ENCODE results near the gene OXNAD1. TPM values are rescaled to one million over a fixed set of nuclear protein-coding genes. Genes with fewer than 3 reads are reported as not detected.

The OXNAD1 gene
- total RNA-seq, 3 donors from 2014 or later = 13.1 to 22.8 (median 15.7) TPM

DNA sequence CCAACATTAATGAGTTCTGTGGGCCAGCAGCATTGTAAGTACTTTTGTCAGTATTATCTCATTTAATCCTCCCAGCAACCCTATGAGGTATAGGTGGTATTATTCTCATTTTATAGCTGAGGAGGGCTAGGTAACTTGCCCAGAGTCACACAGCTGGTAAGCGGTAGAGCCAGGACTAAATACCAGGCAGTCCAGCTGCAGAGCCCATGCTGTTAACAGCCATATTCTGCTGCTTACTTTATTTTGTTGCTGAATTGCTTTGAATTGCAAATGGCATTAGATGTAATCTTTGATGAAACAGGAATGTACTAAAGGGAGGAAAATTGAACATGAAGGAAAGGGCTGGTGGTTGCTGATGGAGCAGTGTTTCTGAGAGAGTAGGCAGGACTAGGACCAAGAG is 19.6 kb downstream of the OXNAD1 start:
- Histone ChIP-seq H3K27ac (no peak overlapping the region), H3K27me3 (no peaks in the 10 kb centered on the region), H3K36me3 (no peaks in the 10 kb centered on the region), H3K4me1 (no peaks in the 10 kb centered on the region), H3K9me3 (no peaks in the 10 kb centered on the region), H3K4me3 (no peak overlapping the region)
- no peak for DNase-seq (ENCODE audit: low spot score in 2 of 2)
- intact Hi-C loops (cut with DNase I; ENCODE audit: low total_unique reads) = no loop called here
- TF ChIP-seq POLR2AphosphoS5 (IDR thresholded peaks at IDR 0.05) (no peak), POLR2A (IDR thresholded peaks at IDR 0.05) (no peak)
- TF ChIP-seq, protein P1, sequence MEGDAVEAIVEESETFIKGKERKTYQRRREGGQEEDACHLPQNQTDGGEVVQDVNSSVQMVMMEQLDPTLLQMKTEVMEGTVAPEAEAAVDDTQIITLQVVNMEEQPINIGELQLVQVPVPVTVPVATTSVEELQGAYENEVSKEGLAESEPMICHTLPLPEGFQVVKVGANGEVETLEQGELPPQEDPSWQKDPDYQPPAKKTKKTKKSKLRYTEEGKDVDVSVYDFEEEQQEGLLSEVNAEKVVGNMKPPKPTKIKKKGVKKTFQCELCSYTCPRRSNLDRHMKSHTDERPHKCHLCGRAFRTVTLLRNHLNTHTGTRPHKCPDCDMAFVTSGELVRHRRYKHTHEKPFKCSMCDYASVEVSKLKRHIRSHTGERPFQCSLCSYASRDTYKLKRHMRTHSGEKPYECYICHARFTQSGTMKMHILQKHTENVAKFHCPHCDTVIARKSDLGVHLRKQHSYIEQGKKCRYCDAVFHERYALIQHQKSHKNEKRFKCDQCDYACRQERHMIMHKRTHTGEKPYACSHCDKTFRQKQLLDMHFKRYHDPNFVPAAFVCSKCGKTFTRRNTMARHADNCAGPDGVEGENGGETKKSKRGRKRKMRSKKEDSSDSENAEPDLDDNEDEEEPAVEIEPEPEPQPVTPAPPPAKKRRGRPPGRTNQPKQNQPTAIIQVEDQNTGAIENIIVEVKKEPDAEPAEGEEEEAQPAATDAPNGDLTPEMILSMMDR (IDR thresholded peaks at IDR 0.05) = no peak

DNA sequence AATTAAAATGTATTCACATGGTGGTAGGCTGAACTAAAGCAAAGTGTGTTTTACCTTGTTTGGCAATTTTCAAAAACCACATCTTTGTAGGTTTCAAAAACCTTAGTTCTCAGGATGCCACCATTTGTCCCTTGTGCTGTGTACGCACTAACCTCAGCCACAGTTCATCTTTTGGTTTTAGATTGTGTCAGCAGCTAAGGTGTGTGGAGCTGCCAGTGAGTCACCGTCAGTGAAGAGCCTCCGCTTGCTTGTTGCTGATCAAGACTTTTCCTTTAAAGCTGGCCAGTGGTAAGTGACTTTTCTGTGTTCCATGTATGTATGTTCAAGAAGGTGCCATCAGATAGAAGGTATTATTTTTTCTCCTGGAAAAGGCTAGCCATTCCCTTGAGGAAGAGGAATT is 21.1 kb downstream of the OXNAD1 start:
- intact Hi-C loops (cut with DNase I; ENCODE audit: low total_unique reads) = no loop called here
- no peaks in the 10 kb centered on the region for H3K4me1 ChIP-seq
- DNase-seq (ENCODE audit: low spot score in 2 of 2) = no peak
- no peaks in the 10 kb centered on the region for H3K9me3 ChIP-seq
- TF ChIP-seq POLR2A (IDR thresholded peaks at IDR 0.05) (no peak), POLR2AphosphoS5 (IDR thresholded peaks at IDR 0.05) (no peak)
- TF ChIP-seq, protein P1 (IDR thresholded peaks at IDR 0.05) = no peak
- no peaks in the 10 kb centered on the region for H3K36me3 ChIP-seq
- no peak overlapping the region for H3K4me3 ChIP-seq
- no peaks in the 10 kb centered on the region for H3K27me3 ChIP-seq
- H3K27ac ChIP-seq = peak overlapping the region; percentile 22 to 52

DNA sequence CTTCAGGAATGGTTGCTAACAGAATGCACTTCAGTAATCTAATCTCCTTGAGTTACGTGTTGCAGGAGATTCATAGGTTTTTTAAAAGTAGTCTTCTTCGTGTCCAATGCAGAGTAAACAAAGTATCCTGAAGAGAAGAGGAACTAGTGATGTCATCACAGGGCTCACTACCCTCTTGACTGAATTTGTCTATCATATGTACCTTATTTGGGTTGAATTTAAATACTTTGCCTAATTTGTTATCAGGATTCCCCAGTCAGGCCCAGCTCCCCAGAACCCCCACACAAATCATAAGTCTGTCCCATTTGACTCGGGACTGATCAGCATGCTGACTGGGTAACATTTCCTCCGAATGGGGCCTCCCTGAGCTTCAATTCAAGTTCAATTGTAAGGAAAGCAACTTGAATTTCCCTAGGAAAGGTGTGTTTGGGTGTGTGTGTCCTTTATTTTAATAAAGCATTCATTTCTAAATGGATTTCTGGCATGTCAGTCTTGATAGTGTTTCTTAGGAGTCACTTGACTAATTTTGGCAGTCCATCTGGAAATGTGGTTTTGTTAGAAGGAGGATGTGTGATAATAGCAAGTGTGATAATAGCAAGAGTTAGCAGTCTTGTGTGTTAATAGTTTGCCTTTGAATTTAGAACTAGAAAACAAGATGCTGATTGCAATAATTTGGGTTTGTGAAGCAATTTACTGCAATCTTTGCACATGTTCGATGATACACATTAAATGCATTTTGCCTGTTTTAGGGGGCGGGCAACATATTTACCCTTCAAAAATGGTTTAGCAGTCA is 21.9 kb downstream of the OXNAD1 start:
- TF ChIP-seq POLR2AphosphoS5 (IDR thresholded peaks at IDR 0.05) (no peak), POLR2A (IDR thresholded peaks at IDR 0.05) (no peak)
- TF ChIP-seq, protein P1 (IDR thresholded peaks at IDR 0.05) = no peak
- H3K27ac ChIP-seq = peak overlapping the region; percentile 22 to 52
- DNase-seq (ENCODE audit: low spot score in 2 of 2) = no peak
- no peaks in the 10 kb centered on the region for H3K27me3 ChIP-seq
- no peaks in the 10 kb centered on the region for H3K9me3 ChIP-seq
- H3K4me1 ChIP-seq = no peaks in the 10 kb centered on the region
- H3K36me3 ChIP-seq = no peaks in the 10 kb centered on the region
- H3K4me3 ChIP-seq = no peak overlapping the region
- intact Hi-C loops (cut with DNase I; ENCODE audit: low total_unique reads) = no loop called here

DNA sequence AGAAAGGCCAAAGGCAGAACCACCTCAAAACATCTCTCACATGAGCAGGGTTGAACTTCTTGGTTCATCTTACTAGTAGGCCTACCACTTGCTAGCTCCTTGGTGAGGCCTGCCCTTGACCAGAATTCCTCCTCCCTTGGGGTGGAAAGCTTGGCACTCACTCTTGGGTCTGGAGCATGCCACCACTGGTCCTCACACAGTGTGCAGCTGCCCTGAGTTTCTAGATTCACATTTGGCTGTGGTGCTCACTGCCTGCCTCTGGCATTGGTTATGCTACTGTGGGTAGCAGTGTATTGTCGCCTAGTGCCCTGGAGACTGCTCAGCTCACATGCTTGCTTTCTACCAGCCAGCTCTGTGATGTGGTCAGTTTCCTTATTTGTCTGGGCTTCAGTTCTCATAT is 23.7 kb downstream of the OXNAD1 start:
- TF ChIP-seq POLR2AphosphoS5 (IDR thresholded peaks at IDR 0.05) (no peak), POLR2A (IDR thresholded peaks at IDR 0.05) (no peak)
- TF ChIP-seq, protein P1 (IDR thresholded peaks at IDR 0.05) = no peak
- DNase-seq (ENCODE audit: low spot score in 2 of 2) = no peak
- Histone ChIP-seq H3K4me1 (no peaks in the 10 kb centered on the region), H3K9me3 (no peaks in the 10 kb centered on the region), H3K36me3 (no peaks in the 10 kb centered on the region), H3K4me3 (no peak overlapping the region), H3K27me3 (no peaks in the 10 kb centered on the region), H3K27ac (no peak overlapping the region)
- intact Hi-C loops (cut with DNase I; ENCODE audit: low total_unique reads) = no loop called here

- H3K36me3 ChIP-seq = no peaks in the 10 kb centered on the region
Observed at GRCh38 chr3:16289144-16289889, 24.3 kb downstream of the OXNAD1 start.

More at GRCh38 chr3:16289144-16289889, 24.3 kb downstream of the OXNAD1 start:
- no peak for DNase-seq (ENCODE audit: low spot score in 2 of 2)
- intact Hi-C loops (cut with DNase I; ENCODE audit: low total_unique reads) = no loop called here
- no peak overlapping the region for H3K4me3 ChIP-seq
- H3K27ac ChIP-seq = no peak overlapping the region
- no peaks in the 10 kb centered on the region for H3K4me1 ChIP-seq
- no peaks in the 10 kb centered on the region for H3K27me3 ChIP-seq
- TF ChIP-seq, protein P1 (IDR thresholded peaks at IDR 0.05) = no peak
- TF ChIP-seq POLR2AphosphoS5 (IDR thresholded peaks at IDR 0.05) (no peak), POLR2A (IDR thresholded peaks at IDR 0.05) (no peak)
- H3K9me3 ChIP-seq = no peaks in the 10 kb centered on the region
